GM12892 (cell line): ENCODE results near the gene CHSY3.

Experiments
- POLR2A ChIP-seq: IDR thresholded peaks from 2 replicates; pipeline ENCODE4 v1.6.1; 2011; ENCODE audit warnings: low read depth, low read length, control low read depth
- TAF1 ChIP-seq: IDR thresholded peaks from 2 replicates; pipeline ENCODE4 v1.6.1; 2011; ENCODE audit warnings: low read depth, mild to moderate bottlenecking, control low read depth, low read length, borderline replicate concordance

DNA sequence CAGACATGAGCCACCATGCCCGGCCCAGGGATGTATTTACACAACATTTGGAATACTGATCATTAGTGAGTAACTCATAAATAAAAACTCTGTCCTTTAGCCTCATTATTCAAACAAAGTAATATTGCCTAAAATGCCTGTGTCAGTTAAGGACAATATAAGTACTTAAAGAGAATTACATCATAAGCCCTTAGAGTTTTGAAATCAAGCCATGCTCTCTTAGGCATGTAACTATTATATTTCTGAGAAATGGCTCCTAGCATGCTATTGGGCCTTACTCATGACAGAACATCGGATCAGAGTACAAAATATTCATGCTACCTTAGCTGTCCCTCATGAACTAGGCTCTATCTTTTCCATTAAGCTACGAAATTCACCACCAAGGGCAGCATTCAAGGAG is 309.3 kb downstream of the CHSY3 start:
- TF ChIP-seq POLR2A (no peak), TAF1 (no peak)
